ENCODE results near the gene NUP188.

- no peak for TF ChIP-seq ELF4 (IDR thresholded peaks at IDR 0.05)
- no peak for TF ChIP-seq SP1 (IDR thresholded peaks at IDR 0.05)
- no peak for TF ChIP-seq FOXA1 (IDR thresholded peaks at IDR 0.05)
Observed at GRCh38 chr9:128983536-128983935, 36.0 kb downstream of the NUP188 start.

Measured in HEK293T (cell line).